NCI-H187 treated with DMSO at 0.1 percent for 48 hours (cell line): ENCODE measurements around the gene STIMATE.

Experiments
- DNase-seq: peaks from one replicate; lab custom pipeline; 2025; lab: John Stamatoyannopoulos, UW

Gene STIMATE

DNA sequence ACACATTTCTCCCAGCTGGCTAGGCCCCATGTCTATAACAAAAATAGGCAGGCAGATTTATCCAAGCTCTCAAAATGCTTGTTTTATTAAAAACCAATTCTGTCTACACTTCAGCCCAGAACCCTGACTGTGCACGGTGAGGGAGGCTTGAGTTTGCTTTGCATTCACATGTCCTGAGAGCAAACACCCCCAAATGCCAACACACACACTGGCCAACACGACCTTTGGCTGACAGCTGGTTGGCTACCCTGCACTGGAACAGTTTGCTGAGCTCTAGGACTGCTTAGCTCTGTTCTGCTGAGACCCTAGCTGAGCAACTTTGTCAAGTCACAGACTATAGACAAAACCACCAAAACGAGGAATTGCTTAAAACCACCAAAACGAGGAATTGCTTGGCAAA lies 3.6 kb downstream of the STIMATE start:
- DNase-seq = no peak

DNA sequence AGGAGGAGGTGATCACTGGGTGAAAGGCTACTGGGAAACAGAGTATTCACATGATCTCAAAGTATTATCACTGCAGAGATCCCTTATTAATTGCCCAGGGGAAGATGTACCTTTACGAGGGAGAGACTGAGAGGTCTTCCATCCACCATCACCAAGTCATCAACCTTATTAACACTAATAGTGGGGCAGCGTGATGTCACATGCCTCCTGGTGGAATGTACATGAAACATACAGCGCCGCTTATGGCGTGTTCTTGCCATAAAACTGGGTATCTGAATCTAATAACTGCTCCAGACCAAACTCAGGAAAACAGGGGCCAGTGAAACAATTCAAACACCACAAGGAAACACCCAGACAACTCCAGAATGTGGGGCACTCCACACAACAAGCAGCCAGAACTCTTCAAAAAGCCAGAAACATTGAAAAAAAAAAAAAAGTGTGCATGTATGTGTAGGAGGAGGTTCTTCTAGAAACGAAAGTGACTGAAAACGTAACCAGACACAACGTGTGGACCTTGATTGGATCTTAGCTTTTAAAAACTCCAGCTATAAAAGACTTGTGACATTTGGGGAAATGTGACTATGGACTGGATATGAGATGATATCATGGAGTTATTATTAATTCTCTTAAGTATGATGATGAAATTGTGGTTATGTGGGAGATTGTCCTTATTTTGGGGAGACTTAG lies 4.6 kb downstream of the STIMATE start:
- no peak for DNase-seq

DNA sequence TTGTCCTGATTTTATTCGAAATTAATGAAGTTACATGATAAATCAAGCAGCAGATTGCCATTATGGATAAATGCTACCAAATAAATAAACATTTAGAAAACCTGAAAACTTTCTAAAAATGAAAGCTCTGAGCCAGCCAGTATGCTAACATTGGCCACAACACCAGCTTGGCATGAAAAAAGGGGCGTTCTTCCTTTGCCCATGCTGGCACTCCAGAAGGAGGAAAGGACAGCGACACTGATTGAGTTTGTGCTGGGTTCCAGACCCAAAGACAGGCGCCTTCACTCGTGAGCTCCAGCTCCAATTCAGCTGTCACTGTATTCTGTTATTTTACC lies 5.1 kb downstream of the STIMATE start:
- DNase-seq = no peak

DNA sequence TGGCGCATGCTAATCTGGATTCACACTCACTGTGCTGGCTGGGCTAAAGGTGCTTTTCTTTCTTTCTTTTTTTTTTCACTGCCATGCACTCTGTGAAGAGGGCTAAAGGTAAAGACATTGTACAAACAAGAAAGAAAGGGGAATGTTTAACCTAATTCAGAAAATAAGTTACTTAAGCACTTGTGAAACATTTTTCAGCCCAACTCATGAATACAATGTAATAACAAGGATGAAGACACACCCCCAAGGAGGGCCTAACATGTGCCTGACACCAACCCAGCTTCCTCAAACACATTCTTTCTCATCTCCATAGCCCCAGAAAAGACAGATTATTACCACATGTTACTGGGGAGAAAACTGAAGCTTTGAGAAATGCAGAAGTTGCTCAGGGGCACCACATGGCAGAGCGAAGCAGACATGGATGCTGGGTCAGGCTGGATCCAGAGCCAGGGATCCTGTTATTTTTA lies 5.7 kb downstream of the STIMATE start:
- no peak for DNase-seq

DNA sequence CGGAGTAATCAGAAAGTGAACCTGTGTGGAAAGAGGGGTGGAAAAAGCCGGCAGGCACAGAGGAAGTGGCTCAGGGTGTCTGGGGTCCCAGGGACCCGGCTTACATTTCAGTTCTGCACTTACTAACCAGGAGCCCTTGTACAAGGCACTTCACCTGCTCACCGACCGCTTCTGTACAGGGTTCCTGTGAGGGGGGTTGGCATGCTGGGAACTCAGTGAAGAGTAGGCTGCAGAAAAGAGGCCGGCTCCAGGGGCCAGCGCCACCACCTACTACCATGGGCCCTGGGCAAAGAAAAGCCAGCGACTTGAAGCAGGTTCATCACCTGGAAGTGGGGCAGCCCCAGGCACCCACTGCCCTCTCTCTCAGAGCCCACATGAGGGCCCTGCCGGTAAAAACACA lies 6.2 kb downstream of the STIMATE start:
- no peak for DNase-seq

DNA sequence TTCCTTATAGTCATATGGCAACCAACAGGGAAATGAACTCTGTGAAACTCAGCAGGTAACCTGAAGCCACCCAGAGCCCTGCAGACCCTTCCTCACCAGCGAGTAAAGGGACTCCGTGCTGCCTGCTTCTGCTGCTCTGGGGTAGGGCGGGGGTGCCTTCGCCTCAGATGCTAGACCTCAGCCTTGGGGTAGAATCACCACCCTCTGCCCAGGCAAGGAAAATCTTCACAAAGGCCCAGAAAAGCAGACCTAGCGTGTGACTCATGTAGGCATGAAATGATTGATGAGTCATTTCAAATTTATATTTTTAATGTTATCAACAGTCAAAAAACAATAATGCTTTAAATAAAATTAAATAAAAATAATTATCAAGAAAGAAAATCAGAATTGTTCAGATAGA lies 6.6 kb downstream of the STIMATE start:
- no peak for DNase-seq

DNA sequence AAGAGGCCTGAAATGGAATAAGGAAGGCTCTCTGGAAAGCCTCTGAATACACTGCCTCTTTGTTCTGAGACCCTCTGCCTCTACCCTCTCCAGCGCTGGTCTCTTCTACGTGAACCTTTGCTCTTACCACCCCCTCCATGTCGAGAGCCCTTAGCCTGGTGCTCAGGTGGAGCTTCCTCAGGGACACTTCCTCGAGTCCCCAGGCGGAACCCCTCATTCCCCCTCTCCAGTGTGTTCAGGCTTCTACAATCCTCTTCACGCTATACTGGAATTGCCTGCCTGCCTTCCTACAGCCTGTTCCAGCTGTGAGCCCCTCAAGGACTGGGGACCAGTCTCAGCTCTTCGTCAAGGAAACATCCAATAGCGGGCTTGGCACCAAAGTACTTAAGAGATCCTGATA lies 7.4 kb downstream of the STIMATE start:
- no peak for DNase-seq

DNA sequence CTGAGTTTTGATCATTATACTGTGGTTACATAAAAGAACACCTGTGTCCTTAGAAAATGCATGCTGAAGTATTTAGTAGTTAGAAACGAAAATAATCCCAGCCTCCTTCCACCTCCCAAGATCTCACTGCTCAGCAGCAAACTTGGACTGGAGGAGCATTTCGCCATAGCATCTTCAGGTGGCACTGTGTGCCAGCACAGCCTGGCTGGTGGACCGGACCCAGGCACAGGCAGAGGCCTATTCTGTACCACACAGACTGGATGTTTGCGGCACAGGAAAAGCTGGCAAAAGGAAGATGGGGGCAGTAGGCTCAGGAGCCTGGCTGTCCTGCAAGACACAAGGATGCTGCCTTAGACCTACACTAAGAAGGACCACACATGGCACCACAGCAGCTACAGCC lies 10.2 kb downstream of the STIMATE start:
- DNase-seq = no peak

DNA sequence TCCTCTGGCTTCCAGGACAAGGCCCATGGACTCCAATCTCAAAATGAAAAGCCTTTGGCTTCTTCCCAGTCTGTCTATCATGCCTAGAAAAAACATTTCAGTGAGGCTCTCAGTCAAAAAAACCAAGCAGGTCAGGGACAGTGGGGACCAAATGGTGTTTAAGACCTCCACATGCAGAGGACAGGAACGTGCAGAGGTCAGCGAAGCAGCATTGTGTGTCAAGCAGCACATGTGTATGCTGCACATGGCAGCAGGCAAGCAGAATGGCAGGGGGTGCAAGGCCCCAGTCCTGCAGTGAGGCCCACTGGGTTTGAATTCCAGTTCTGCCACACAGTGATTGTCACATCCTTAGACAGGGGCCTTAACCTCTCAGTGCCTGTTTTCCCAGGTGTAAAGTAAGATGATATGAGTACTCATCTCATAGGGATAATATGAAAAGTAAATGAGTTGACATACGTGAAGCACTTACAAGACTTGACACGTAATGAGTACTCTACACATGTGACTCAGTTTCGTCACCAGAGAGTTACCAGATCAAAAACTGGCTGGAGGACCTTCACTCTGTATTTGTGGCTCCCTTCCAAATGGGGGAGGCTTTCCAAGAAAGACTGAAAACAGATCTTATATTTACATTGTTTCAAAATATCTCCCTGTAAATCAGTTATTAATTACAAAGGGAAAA lies 11.2 kb downstream of the STIMATE start:
- no peak for DNase-seq

DNA sequence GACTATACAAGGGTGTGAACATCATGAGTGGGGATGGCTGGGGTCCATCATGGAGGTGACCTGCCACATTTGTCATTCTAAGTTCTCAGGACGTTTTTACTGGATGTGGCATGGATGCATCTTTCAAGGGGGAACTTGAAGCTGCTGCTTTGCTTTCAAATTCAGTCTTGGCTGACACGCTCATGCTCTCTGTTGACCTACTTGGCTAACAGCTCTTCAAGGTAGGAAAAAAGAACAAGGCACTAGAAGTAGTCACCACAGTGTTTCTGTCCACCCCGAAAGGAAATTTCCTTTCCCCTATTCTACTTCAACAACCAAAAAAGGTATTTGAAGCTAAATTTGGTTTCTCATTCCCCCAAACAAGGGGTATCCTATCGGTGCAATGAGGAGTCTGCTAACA lies 15.0 kb downstream of the STIMATE start:
- no peak for DNase-seq

DNA sequence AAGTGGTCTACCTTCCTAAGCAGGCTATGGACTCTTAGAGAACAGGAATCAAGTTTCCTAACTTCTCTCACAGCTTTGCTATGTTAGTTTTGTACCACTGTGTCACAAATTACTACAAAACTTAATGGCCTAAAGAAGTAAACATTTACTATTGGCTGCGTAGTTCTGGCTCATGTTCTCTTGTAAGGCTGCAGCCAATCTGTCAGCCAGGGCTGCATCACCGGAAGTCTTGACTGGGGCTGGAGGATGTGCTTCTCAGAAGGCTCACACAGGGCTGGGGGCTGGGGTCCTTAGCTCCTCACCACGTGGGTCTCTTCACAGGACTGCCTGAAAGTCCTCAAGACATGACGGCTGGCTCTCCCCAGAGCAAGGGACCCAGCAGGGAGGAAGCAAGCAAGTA lies 15.5 kb downstream of the STIMATE start:
- DNase-seq = no peak

DNA sequence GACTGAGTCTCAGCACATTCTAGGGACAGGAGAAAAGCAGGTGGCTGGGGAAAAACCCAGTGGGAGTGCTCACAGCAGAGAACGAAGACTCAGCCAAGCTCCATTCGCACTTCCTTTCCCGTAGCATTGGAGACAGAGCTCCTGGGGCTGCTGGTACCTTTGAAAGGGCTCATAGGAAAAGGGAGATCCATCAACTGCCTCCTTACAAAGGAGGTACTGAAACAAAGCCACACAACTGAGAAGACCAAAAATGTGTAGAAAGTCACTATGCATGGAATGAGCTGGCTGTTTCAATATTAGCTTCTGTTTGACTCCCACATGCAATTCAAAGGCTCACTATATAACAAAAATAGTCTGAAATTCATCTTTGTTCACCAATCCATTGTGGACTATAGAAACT lies 16.9 kb downstream of the STIMATE start:
- DNase-seq = no peak

DNA sequence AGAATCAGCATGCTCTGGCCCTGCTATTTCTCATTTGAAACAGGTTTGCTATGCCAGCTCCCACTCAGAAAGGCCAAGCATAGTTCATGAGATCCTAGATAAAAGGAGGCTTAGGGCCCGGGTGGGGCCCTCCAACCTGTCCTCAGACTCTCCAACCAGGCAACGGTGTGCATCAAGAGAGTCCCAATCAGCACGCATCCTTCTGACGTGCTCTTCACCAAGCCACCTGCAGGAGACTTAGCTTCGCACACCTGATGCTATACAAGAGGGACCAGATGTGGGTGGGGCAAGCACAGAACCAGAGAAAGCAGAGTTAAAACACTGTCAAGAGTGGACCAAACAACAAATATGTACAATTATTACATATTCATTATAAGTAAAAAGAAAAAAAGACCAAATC lies 17.3 kb downstream of the STIMATE start:
- no peak for DNase-seq

DNA sequence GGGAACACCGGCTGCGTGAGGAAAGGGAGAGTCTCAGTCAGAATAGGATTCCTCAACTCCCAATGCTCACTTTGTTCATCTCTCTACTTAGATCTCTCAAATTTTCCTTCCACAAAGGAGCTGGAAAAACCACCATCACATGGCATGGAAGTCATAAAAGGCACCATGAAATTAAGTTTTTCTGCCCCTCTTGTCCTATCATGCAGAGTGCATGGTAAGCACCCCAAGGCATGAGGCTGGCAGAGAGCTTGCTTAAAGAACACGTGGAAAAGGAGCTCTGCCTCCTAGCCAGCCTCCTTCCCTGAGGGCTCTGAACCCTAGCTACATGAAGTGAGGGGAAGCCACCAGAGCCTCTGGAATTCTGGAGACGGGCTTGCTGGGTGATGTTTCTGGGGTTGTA lies 17.8 kb downstream of the STIMATE start:
- no peak for DNase-seq

DNA sequence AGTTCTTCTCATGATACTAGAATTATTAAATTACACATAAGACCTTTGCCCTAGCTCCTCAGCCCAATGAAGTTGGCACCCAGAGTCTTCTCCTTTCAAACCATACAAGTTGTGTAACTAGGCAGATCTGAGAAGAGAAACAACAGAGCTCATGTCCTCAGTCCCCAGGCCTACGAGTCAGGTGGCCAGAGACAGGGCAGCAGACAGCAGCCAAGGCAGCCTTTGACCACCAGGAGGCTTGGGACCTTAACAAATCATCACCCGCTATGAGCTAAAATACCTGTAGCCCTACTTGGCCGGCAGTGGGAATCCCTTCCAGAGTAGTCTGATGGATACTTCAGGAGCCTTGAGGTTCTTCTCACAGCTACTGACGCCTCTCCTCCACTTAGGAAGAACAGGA lies 18.3 kb downstream of the STIMATE start:
- DNase-seq = no peak

DNA sequence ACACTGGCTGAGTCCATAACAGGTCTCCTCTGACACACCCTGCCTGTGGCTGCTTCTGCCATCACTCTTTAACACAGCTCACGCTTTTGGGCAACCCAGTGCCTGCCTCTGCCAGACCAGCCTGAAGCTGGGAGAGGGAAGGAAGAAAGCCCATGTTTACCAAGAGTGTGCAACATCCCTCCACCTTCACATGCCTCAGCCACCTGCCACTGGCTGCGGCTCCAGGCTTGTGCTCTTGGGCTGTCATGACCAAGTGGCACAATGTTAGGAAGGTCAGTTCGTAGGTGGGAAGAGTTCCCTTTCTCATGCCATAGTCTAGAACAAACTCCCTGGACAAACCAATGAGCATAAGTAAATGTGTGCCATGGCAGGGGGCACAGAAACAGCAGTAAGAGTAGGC lies 20.3 kb downstream of the STIMATE start:
- DNase-seq = no peak

DNA sequence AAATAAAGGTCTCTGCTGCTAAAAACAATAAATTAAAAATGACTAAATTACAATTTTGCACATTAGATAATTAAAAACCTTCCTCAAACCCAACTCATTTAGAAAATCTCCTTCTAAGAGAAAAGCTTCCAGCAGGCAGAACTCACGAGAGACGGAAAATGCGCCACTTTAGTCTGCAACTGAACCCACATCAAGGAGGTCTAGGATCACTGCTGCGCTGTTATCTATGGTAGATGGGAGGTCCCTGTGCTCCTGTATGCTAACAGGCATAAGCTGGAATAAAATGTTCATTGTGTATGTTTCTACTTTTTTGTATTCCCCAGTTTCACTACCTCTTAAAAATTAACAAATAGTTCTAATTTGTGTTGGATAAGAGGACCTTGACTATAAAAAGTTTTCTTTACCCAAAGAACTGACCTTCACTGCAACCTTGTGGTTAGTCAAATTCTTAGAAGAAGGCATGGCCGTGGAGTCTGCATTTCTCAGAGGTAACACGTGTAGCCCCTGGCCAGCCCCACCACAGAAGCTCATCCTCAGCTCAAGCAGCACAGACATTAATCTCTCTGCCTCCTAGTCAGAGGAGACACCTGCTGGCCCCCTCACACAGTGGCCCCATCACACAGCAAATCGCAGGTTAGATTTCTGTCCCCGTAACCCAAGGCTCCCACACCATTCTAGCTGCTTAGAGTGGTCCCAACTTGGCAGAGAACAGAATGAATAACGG lies 22.3 kb downstream of the STIMATE start:
- no peak for DNase-seq

DNA sequence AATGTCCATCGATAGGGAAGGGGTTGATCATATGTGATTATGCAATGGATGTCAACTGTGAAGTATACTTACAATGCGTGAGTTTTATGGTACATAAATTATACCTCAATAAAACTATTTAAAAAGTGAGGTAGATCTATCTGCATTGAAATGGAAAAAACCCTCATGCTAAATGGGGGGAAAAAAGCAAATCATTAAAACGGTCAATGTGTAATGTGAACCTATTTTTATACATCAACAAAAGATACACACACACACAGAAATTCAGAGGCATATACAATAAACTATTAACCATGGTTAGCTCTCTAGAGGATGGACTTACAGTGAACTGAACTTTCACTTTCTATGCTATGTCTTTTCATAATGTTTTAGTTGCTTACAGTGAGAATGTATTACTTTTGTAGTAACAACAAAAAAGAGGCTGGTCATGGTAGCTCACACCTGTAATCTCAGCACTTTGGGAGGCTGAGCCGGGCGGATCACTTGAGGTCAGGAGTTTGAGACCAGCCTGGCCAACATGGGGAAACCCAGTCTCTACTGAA lies 23.1 kb downstream of the STIMATE start:
- no peak for DNase-seq

DNA sequence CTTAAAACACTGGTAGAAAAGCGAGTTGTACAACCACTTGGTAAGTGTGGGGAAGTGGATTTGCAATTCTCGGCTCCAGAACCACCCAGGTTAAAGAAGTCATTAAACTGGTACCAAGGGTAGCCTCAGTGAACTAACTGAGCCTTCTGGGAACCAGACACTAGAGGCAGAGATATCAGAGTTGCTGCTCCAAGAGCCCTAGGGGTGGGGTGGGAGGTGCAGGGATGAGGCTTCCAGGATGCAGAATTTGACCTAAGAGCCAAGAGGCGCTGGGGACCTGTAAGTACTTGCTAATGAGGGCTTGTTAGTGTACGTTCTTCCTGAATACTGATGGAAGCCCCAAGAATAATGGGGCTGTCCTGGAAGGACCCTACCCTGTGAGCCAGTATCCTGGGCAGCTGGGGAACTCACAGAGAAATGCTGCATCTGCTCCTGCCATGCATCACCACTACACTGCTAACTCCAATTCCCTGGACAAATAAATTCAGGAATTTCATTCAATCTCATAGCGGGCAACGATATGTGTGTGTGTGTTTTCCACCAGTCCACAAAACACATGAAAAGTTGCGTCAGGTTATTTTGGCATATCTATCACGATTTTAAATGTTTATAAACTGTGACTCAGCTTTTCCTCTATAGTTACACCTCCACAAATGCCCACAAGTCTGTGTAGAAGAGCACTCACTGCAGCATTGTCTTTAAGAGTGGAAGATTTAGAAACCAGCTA lies 23.8 kb downstream of the STIMATE start:
- DNase-seq = no peak

DNA sequence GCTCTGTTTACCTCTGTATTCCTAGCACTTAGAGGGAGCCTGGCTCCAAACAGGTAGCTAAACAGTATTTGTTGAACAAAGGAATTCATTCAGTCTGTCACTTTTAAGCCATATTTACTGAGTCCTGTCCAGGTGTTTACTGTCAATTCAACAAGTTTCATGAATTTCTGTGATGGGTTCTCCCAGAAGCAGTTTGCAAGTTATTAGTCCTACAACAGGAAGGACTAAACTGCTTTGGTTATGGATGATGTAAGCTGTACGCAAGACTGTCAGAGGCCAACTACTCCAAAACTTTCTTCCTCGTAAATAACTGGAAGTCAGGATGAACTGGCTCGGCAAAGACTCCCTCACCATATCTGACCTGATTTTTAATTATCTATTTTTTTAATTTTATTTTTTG lies 25.1 kb downstream of the STIMATE start:
- DNase-seq = no peak

DNA sequence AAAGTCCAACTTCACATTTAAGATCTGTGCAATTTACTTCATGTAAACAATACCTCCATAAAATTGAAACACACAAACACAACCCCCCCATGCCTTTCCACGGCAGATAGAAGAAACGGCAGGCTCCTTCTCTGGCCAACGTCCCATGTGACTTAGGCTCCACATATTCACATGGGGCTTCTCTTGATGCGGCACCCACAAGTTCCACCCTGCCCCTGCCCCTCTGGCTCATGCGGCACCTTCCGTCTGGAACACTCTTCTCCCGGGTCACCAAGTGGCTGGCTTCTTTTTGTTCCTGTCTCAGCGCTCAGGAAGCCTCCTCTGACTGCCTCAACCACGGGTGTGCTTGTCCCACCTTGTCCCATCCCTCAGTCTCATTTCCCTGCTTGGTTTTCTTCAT lies 25.6 kb downstream of the STIMATE start:
- DNase-seq = no peak

DNA sequence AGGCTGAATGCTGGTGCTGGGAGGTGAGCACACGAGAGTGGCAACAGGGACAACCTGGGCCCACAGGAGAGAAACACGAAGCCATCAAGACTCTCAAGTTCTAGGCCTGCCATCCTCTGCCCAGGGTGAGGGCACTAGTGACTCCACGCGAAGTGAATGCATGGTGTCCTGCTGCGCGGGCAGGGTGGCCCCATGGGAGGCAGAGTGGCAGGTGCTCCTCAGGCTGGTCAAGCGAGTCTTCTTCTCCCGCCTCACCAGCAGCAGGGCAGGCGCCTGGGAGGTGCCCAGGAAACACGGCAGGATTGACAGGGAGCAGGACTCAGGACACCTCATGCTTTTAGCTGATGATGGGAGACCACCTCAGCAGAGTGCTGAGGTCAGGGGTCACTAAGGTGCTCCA lies 26.9 kb downstream of the STIMATE start:
- no peak for DNase-seq

DNA sequence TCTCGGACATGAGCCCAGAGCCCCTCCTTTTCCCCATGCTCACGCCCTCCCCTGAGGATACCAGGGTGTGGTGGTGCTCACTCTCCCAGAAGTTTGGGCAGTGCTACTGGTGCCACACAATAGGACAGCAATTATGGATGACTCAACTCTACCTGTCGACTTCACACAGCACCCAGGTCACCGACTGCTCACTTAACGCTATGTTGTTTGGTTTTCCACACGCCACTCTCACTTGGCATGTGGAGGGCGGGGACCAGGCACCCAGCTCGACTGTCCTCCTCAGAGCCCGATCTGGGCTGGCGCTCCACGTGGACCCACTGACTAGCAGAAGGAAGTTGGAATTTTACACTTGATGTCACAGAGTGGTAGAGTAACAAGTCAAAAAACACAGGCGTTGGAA lies 30.9 kb downstream of the STIMATE start:
- DNase-seq = no peak
